Right lobe of liver (tissue), 4 donors: ENCODE measurements around the gene SFN.

Experiments used
- POLR2A ChIP-seq: fragments of 450-650 bp; IDR thresholded peaks from one replicate; pipeline ENCODE4 v1.6.1; 2017; ENCODE audit warnings: antibody characterized with exemption, mild to moderate bottlenecking
- TF ChIP-seq, protein P1 (sequence below), 4 donors: fragments of 200-600 bp in 3 of 4; fragments of 450-650 bp in 1 of 4; IDR thresholded peaks; one replicate each; pipeline versions ENCODE4 v1.5.1 to v1.8.0; 2016 to 2022; ENCODE audit warnings: antibody characterized with exemption in 4 of 4, mild to moderate bottlenecking in 2 of 4
- donor health status: DM: no; HTN: no; CAD: no.
- donor health status: DM: no; HTN: no; CAD: no.
- donor health status: DM: no; HTN: yes; CAD: no.

DNA sequence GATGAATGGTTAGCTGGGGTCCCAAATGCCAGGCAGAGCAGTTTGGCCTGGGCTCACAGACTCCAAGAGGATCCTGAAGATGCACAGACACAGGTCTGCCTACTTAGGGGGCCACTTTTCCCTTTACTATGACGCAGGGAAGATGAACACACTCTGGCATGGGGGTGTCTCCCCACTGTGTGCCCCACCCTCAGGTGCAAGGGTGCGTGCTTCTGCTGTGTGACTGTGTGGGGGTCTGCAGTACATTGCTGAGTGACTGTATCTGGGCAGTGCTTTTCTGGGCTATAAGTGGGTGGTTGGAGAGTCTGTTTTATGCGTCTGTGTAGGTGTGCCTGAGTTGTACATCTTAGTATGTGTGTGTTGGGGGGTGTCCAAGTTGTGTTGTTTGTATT is 47.0 kb downstream of the SFN start:
- TF ChIP-seq, protein P1, sequence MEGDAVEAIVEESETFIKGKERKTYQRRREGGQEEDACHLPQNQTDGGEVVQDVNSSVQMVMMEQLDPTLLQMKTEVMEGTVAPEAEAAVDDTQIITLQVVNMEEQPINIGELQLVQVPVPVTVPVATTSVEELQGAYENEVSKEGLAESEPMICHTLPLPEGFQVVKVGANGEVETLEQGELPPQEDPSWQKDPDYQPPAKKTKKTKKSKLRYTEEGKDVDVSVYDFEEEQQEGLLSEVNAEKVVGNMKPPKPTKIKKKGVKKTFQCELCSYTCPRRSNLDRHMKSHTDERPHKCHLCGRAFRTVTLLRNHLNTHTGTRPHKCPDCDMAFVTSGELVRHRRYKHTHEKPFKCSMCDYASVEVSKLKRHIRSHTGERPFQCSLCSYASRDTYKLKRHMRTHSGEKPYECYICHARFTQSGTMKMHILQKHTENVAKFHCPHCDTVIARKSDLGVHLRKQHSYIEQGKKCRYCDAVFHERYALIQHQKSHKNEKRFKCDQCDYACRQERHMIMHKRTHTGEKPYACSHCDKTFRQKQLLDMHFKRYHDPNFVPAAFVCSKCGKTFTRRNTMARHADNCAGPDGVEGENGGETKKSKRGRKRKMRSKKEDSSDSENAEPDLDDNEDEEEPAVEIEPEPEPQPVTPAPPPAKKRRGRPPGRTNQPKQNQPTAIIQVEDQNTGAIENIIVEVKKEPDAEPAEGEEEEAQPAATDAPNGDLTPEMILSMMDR (IDR thresholded peaks at IDR 0.05): no peak
- TF ChIP-seq POLR2A: no peak
